Right forelimb (tissue), 1 donor: Measurements from ENCODE around the gene NGEF.

Experiments used
- DNase-seq: peaks from one replicate; pipeline ENCODE4 v3.0.0-alpha.2; 2018

Gene NGEF

GRCh38 chr2:232966122-232966521, 46.9 kb downstream of the NGEF start:
- no peak for DNase-seq

DNA sequence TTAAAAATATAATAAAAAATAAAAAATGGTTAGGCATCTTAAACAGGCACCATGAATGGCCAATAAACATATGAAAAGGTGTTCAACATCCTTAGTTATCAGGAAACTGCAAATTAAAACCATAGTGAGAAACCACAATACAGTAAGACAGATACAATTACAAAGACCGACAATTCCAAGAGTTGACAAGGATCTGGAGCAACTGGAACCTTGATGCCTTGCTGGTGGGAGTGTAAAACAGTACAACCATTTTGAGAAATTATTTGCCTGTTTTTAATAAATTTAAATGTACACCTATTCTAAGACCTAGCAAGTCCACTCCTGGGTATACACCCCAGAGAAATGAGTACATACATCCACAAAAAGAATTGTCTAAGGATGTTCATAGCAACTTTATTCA, 49.1 kb downstream of the NGEF start:
- DNase-seq: no peak

- no peak for DNase-seq
Measured at GRCh38 chr2:232960862-232961261, 52.2 kb downstream of the NGEF start.

- DNase-seq: no peak
Measured at GRCh38 chr2:232959139-232959538, 53.9 kb downstream of the NGEF start.

- DNase-seq: no peak
Measured at GRCh38 chr2:232957657-232958090, 55.4 kb downstream of the NGEF start.

- DNase-seq: no peak
Measured at GRCh38 chr2:232955856-232956255, 57.2 kb downstream of the NGEF start.

DNA sequence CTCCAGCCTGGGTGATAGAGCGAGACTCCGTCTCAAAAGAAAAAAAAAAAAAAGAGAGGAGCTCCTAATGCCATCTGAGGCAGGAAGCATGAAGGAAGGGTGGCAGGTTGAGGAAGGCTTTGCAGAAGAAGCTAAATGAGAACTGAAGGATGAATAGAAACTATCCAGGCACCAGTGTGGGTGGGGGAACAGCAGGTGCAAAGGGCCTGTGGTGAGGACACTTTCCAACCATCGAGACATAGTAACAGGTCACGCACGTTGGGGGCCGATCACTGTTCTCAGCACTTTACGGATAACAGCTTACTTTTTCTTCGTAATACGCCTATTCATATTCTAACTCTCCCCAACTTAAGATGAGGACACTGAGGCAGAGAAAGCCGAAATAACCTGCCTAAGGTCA, 58.4 kb downstream of the NGEF start:
- no peak for DNase-seq

DNA sequence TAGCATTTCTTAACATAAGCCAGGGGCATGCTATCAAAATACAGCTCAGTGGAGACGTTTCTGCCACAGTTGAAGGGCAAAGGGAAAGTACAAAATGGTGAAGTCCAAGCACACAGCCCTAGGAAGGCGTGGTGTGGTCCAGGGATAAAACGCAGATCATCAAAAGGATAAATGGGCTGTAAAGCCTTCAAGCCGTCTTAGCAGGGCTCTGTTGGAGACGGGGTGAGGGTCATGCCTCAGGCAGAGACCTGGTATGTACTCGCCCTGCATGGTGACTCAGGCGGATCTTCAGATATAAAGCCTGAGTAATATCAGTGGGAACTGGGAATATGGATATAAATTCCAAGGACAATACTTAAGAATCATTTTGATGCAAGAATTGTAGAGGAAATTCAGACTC, 61.2 kb downstream of the NGEF start:
- no peak for DNase-seq

GRCh38 chr2:232951181-232951580, 61.9 kb downstream of the NGEF start:
- no peak for DNase-seq

GRCh38 chr2:232950751-232951150, 62.3 kb downstream of the NGEF start:
- no peak for DNase-seq

DNA sequence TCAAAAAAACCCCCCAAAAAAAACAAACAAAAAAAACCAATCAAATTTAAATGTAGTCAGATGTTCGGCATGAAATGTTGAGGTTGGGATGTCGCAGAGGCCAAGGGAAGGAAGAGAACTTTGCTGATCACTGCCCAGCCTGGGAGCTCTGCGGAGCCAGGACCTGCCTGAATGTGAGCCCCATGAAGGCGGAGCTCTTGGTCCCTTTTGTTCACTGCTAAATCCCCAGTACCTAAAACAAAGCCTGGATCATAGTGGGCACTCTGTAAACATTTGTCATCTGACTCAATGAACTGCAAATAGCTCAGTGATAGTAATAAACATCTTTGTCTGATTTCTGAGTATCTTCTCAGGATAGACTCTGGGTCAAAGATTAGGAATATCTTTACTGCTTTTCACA, 64.0 kb downstream of the NGEF start:
- no peak for DNase-seq

- no peak for DNase-seq
Measured at GRCh38 chr2:232942831-232943230, 70.2 kb downstream of the NGEF start.

GRCh38 chr2:232941912-232942594, 71.0 kb downstream of the NGEF start:
- no peak for DNase-seq

DNA sequence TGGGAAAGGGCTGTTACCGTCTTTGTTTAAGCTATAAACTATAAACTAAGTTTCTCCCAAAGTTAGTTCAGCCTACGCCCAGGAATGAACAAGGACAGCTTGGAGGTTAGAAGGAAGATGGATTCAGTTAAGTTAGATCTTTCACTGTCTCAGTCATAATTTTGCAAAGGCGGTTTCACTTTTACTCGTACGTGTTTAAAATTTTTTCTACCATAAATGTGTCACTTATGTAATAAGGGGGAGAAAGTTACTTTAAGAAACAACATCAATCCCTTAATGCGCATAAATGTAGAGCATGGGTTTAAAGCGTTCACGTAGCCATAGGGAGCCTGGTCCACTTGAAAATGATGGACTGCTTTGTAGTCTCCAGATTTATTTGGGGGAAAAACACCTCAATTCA, 71.7 kb downstream of the NGEF start:
- no peak for DNase-seq

- DNase-seq: no peak
Measured at GRCh38 chr2:232940724-232941123, 72.3 kb downstream of the NGEF start.

DNA sequence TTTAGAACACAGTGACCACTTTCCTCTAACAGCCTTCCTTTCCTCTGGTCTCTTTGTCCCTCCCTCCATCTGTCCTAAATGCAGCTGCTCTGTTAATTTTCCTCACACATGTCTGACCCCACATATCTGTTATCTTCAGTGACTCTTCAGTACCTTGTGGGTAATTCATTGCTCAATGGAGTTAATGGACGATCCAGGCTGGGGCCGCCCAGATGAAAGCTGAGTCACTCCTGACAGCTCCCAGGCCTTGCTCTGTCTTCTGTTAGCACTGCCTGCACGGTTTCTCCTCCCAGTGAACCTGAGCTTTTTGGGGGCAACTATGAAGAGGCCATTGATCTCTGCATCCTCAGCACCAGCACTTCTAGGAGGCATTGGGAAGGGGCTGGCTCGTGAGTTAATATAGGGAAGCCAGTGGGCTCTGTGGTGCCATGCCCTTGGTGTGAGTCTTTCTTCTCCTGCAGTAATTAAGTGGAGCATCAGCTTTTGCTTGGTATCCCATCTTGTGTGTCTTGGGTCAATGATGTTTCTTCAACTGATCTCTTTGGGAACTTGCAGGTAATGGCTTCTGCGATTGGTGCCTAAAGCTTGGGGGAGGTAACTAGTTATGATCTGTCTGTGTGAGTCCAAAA, 75.7 kb downstream of the NGEF start:
- no peak for DNase-seq

DNA sequence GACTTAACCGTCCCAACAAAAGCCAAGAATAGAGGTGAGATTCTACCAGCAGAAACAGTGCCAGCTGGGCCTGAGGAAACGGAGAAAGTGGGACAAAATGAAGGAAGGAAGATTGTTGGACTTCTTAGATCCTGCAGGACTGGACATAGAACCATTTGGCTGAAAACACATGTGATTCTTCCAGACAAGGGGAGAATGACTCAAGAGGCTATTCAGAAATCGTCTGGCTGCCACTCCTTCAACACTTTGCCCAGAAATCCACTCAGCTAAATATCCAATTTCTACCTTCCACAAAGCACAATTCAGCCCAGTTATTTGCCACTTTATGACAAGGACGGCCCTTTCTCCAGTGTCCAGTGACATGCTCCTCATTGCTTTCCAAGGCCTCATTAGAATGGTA, 81.4 kb downstream of the NGEF start:
- DNase-seq: no peak

GRCh38 chr2:232930059-232930400, 83.0 kb downstream of the NGEF start:
- DNase-seq: no peak

DNA sequence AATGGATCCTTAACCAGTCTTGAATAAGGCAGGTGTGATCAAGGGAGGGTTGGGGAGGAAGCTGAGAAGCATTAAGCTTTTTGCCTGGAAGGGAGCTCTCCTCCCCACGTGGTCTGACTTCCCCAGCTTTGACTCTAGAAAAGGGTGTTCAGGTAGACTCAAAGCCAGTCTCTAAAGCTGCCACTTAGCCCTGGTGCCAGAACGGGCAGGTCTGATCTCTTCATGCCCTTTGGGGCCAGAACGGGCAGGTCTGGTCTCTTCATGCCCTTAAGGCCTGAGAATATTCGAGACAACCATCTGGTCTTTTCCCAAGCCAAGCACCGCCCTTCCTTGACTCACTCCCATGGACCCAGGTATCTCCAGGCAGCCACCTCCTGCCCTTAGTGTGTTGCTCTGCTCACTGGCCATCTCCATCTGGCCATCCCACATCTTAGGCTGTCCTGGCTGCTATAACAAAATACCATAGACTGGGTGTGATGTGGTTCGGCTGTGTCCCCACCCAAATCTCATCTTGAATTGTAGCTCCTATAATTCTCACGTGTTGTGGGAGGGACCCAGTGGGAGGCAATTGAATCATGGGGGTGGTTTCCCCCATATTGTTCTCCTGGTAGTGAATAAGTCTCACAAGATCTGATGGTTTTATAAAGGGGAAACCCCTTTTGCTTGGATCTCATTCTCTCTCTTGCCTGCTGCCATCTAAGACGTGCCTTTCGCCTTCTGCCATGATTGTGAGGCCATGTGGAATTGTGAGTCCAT, 83.6 kb downstream of the NGEF start:
- DNase-seq: no peak

DNA sequence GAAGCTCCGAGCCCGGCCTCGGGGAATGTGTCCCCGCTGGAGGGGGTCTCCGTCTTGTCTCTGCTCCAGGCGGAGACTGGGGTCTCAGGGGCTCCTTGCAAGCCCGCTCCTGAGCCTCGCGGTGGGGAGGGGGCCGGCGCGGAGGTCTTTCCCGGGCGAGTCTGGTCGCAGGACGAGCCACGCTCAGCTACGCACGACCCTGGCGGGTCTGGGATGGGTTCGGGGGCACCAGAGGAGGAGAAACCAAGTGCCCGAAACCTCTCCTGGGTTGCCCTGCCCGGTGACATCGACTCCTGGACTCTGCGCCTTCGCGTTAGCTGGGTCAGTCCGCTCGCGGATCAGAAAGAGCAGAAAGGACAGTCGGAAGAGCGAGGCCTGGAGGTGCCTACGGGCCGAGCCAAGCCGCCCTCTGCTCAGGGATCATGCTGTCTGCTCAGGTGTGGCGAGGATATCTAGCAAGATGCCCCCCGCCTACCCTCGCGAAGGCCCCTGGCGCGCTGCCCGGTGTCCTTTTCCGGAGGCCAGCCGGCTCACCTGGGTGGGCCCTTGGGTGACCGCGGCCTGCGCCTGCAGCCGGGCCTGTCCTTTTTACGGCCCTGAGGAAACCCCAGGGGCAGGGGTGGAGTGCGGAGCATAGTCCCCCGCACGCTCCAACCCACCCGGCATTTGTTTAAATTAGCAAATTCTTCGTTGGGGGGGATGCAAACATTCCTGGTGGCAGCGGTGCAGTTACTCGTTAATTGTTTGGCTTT, 84.3 kb downstream of the NGEF start:
- DNase-seq: no peak

GRCh38 chr2:232927793-232928550, 85.1 kb downstream of the NGEF start:
- DNase-seq: no peak

GRCh38 chr2:232927032-232927792, 85.8 kb downstream of the NGEF start:
- peak; percentile 75 for DNase-seq
